SK-N-SH treated with all-trans-retinoic acid at 6 μM for 48 hours (cell line): Measurements from ENCODE around the gene AP2S1.
A peak's percentile ranks its signal among the peaks of the same experiment; 100 is the strongest.

Experiments
- ATAC-seq: fragments of 200-7000 bp; cut with Tn5 transposase; 3 replicates; pipeline ENCODE4 v1.9.1; 2020; ENCODE audit warnings: mild to moderate bottlenecking, moderate library complexity
- ARNTL ChIP-seq: fragments of 450-650 bp; formaldehyde crosslinking; IDR thresholded peaks from 2 replicates; pipeline ENCODE4 v1.5.0; 2020; ENCODE audit warnings: low read depth, mild to moderate bottlenecking, moderate library complexity, borderline replicate concordance
- BACH2 ChIP-seq: fragments of 250-450 bp; sonication (Bioruptor Pico); IDR thresholded peaks from 2 replicates; pipeline ENCODE4 v1.9.0; 2021; ENCODE audit warnings: mild to moderate bottlenecking, borderline replicate concordance
- CREB5 ChIP-seq: fragments of 250-450 bp; sonication (Bioruptor Pico); IDR thresholded peaks from 2 replicates; pipeline ENCODE4 v1.5.1; 2020; ENCODE audit warnings: low read depth, mild to moderate bottlenecking, moderate library complexity
- CSDC2 ChIP-seq: fragments of 250-450 bp; sonication (Bioruptor Pico); IDR thresholded peaks from 2 replicates; pipeline ENCODE4 v1.5.0; 2020; ENCODE audit warnings: mild to moderate bottlenecking, moderate library complexity
- CSRNP3 ChIP-seq: fragments of 250-450 bp; sonication (Bioruptor Pico); IDR thresholded peaks from 2 replicates; pipeline ENCODE4 v1.5.1; 2021; ENCODE audit warnings: mild to moderate bottlenecking, moderate library complexity
- ESRRG ChIP-seq: fragments of 250-450 bp; sonication (Bioruptor Pico); IDR thresholded peaks from 2 replicates; pipeline ENCODE4 v1.6.1; 2021; ENCODE audit warnings: mild to moderate bottlenecking
- GLIS3 ChIP-seq: fragments of 250-450 bp; sonication (Bioruptor Pico); IDR thresholded peaks from 2 replicates; pipeline ENCODE4 v1.5.0; 2020; ENCODE audit warnings: mild to moderate bottlenecking, moderate library complexity
- ISL1 ChIP-seq: fragments of 250-450 bp; sonication (Bioruptor Pico); IDR thresholded peaks from 2 replicates; pipeline ENCODE4 v2.1.2; 2022; ENCODE audit warnings: mild to moderate bottlenecking, moderate library complexity
- OSR1 ChIP-seq: fragments of 250-450 bp; sonication (Bioruptor Pico); IDR thresholded peaks from 2 replicates; pipeline ENCODE4 v1.8.0; 2022; ENCODE audit warnings: moderate library complexity, mild to moderate bottlenecking, inconsistent platforms
- PATZ1 ChIP-seq: fragments of 250-450 bp; sonication (Bioruptor Pico); IDR thresholded peaks from 2 replicates; pipeline ENCODE4 v1.8.0; 2020; ENCODE audit warnings: mild to moderate bottlenecking, moderate library complexity, borderline replicate concordance
- POU6F1 ChIP-seq: fragments of 250-450 bp; sonication (Bioruptor Pico); IDR thresholded peaks from 2 replicates; pipeline ENCODE4 v1.8.0; 2021; ENCODE audit warnings: low read depth, mild to moderate bottlenecking, moderate library complexity, borderline replicate concordance
- PPARA ChIP-seq: fragments of 250-450 bp; sonication (Bioruptor Pico); IDR thresholded peaks from 2 replicates; pipeline ENCODE4 v1.5.0; 2020; ENCODE audit warnings: mild to moderate bottlenecking, borderline replicate concordance
- RARB ChIP-seq: fragments of 250-450 bp; sonication (Bioruptor Pico); IDR thresholded peaks from 2 replicates; pipeline ENCODE4 v1.8.0; 2021; ENCODE audit warnings: mild to moderate bottlenecking, moderate library complexity
- SNAI2 ChIP-seq: fragments of 250-450 bp; sonication (Bioruptor Pico); IDR thresholded peaks from 2 replicates; pipeline ENCODE4 v1.5.0; 2020; ENCODE audit warnings: mild to moderate bottlenecking, moderate library complexity
- TCF4 ChIP-seq: fragments of 250-450 bp; sonication (Bioruptor Pico); IDR thresholded peaks from 2 replicates; pipeline ENCODE4 v1.8.0; 2021; ENCODE audit warnings: mild to moderate bottlenecking, moderate library complexity, borderline replicate concordance
- TOX ChIP-seq: fragments of 250-450 bp; sonication (Bioruptor Pico); IDR thresholded peaks from 2 replicates; pipeline ENCODE4 v1.8.0; 2021; ENCODE audit warnings: mild to moderate bottlenecking, moderate library complexity, borderline replicate concordance
- TSHZ2 ChIP-seq: fragments of 250-450 bp; sonication (Bioruptor Pico); IDR thresholded peaks from 2 replicates; pipeline ENCODE4 v1.5.0; 2020; ENCODE audit warnings: mild to moderate bottlenecking, moderate library complexity
- ZFP3 ChIP-seq: fragments of 250-450 bp; sonication (Bioruptor Pico); IDR thresholded peaks from 2 replicates; pipeline ENCODE4 v1.5.0; 2020; ENCODE audit warnings: mild to moderate bottlenecking, moderate library complexity
- ZFP30 ChIP-seq: fragments of 450-650 bp; formaldehyde crosslinking; IDR thresholded peaks from 2 replicates; pipeline ENCODE4 v1.5.0; 2022; ENCODE audit warnings: mild to moderate bottlenecking, moderate library complexity
- ZNF565 ChIP-seq: fragments of 450-650 bp; formaldehyde crosslinking; conservative IDR thresholded peaks from 2 replicates; pipeline ENCODE4 v1.5.0; 2020; ENCODE audit warnings: low read depth, mild to moderate bottlenecking, moderate library complexity
- ZNF70 ChIP-seq: fragments of 450-650 bp; formaldehyde crosslinking; IDR thresholded peaks from 2 replicates; pipeline ENCODE4 v1.5.0; 2020; ENCODE audit warnings: mild to moderate bottlenecking, moderate library complexity
- ZNF8 ChIP-seq: fragments of 450-650 bp; formaldehyde crosslinking; IDR thresholded peaks from 2 replicates; pipeline ENCODE4 v1.5.0; 2020; ENCODE audit warnings: mild to moderate bottlenecking, moderate library complexity

The AP2S1 gene

GRCh38 chr19:46890423-46891170, 40.0 kb upstream of the AP2S1 start:
- ATAC-seq = peak; percentile 89
- TF ChIP-seq POU6F1 (no peak), GLIS3 (CRISPR knock-in tag) (no peak), CREB5 (CRISPR knock-in tag) (no peak), CSRNP3 (no peak), ISL1 (CRISPR knock-in tag) (no peak), ZFP30 (CRISPR knock-in tag) (no peak), OSR1 (CRISPR knock-in tag) (no peak), BACH2 (CRISPR knock-in tag) (no peak), ZFP3 (CRISPR knock-in tag) (no peak), CSDC2 (CRISPR knock-in tag) (no peak), PPARA (CRISPR knock-in tag) (no peak), SNAI2 (CRISPR knock-in tag) (no peak), ZNF565 (CRISPR knock-in tag) (no peak), ARNTL (CRISPR knock-in tag) (no peak), ZNF8 (CRISPR knock-in tag) (no peak)
- TF ChIP-seq, all 23 proteins: peak for 0

GRCh38 chr19:46887240-46887782, 36.7 kb upstream of the AP2S1 start:
- no peak for TF ChIP-seq ARNTL (CRISPR knock-in tag)
- ATAC-seq = no peak

- TF ChIP-seq SNAI2 (CRISPR knock-in tag) (no peak), BACH2 (CRISPR knock-in tag) (no peak), TSHZ2 (no peak), RARB (CRISPR knock-in tag) (no peak), OSR1 (CRISPR knock-in tag) (no peak), ESRRG (CRISPR knock-in tag) (no peak), CSRNP3 (no peak), CSDC2 (CRISPR knock-in tag) (no peak), ZNF565 (CRISPR knock-in tag) (no peak), ZNF8 (CRISPR knock-in tag) (no peak), ZFP3 (CRISPR knock-in tag) (no peak), PPARA (CRISPR knock-in tag) (no peak), ARNTL (CRISPR knock-in tag) (no peak), ISL1 (CRISPR knock-in tag) (no peak), PATZ1 (CRISPR knock-in tag) (no peak), ZNF70 (CRISPR knock-in tag) (no peak), TCF4 (CRISPR knock-in tag) (no peak), TOX (CRISPR knock-in tag) (no peak)
- no peak for ATAC-seq
Measured at GRCh38 chr19:46886546-46887239, 36.0 kb upstream of the AP2S1 start.
